Neural cell (in vitro differentiated cells): ENCODE results near the gene ATP5ME. TPM values are rescaled to one million over a fixed set of nuclear protein-coding genes. Genes with fewer than 3 reads are reported as not detected.
"Not testable (repeated sequence)": the region's sequence is repeated elsewhere in the genome, so short reads cannot be mapped to it uniquely, and the experiment has no call there.

ENCODE experiments used
- H2AFZ ChIP-seq: fragments of 200-600, 300-800 bp; sonication (generic), shearing (Covaris generic); 2 replicates; pipeline ENCODE4 v1.6.0; 2014; ENCODE audit warnings: low read depth, mild to moderate bottlenecking, antibody characterized with exemption, low read length, moderate library complexity
- H3F3A ChIP-seq: fragments of 200-600 bp; shearing (Covaris generic); 2 replicates; pipeline ENCODE4 v1.6.1; 2016; ENCODE audit warnings: mild to moderate bottlenecking, moderate library complexity, mixed read lengths, antibody characterized with exemption, low read length; ENCODE audit not compliant: insufficient read depth, poor library complexity, severe bottlenecking
- H3K27ac ChIP-seq: fragments of 200-600, 300-800 bp; sonication (generic), shearing (Covaris generic); 2 replicates; pipeline ENCODE4 v1.5.1; 2014; ENCODE audit warnings: mild to moderate bottlenecking, low read length, moderate library complexity
- H3K27me3 ChIP-seq: fragments of 300-800, 200-600 bp; sonication (generic), shearing (Covaris generic); 2 replicates; pipeline ENCODE4 v1.6.0; 2014; ENCODE audit warnings: mild to moderate bottlenecking, low read depth, low read length, moderate library complexity; ENCODE audit not compliant: insufficient read depth
- H3K36me3 ChIP-seq: fragments of 300-800, 200-600 bp; sonication (generic), shearing (Covaris generic); 2 replicates; pipeline ENCODE4 v1.5.1; 2014; ENCODE audit warnings: mild to moderate bottlenecking, antibody characterized with exemption, low read length, moderate library complexity; ENCODE audit not compliant: insufficient read depth
- H3K4me2 ChIP-seq: fragments of 300-800, 200-600 bp; sonication (generic), shearing (Covaris generic); 2 replicates; pipeline ENCODE4 v1.6.0; 2014; ENCODE audit warnings: mild to moderate bottlenecking, low read length
- H3K4me3 ChIP-seq: fragments of 300-800, 200-600 bp; sonication (generic), shearing (Covaris generic); 2 replicates; pipeline ENCODE4 v1.5.1; 2014; ENCODE audit warnings: mild to moderate bottlenecking, low read length, moderate library complexity
- H3K79me2 ChIP-seq: fragments of 200-600 bp; shearing (Covaris generic); replicated peaks from 2 replicates; pipeline ENCODE4 v1.6.0; 2014; ENCODE audit warnings: mild to moderate bottlenecking, low read length, moderate library complexity; ENCODE audit not compliant: insufficient read depth
- H3K9ac ChIP-seq: fragments of 300-800, 200-600 bp; sonication (generic), shearing (Covaris generic); 2 replicates; pipeline ENCODE4 v1.6.1; 2016; ENCODE audit warnings: mild to moderate bottlenecking, low read length, mixed read lengths
- H3K9me2 ChIP-seq: fragments of 200-600 bp; shearing (Covaris generic); 2 replicates; pipeline ENCODE4 v1.6.1; 2016; ENCODE audit warnings: mild to moderate bottlenecking, low read length, mixed read lengths; ENCODE audit not compliant: insufficient read depth
- H3K9me3 ChIP-seq: fragments of 200-600, 300-800 bp; sonication (generic), shearing (Covaris generic); 2 replicates; pipeline ENCODE4 v1.6.1; 2016; ENCODE audit warnings: mild to moderate bottlenecking, mixed run types, low read length, moderate library complexity, mixed read lengths
- H4K20me1 ChIP-seq: fragments of 200-600 bp; shearing (Covaris generic); 2 replicates; pipeline ENCODE4 v1.6.1; 2016; ENCODE audit warnings: mild to moderate bottlenecking, mixed run types; ENCODE audit not compliant: insufficient read depth
- CTCF ChIP-seq: fragments of 450-650 bp; IDR thresholded peaks from 2 replicates; pipeline ENCODE4 v1.5.1; 2014; ENCODE audit warnings: antibody characterized with exemption, mild to moderate bottlenecking, moderate library complexity; ENCODE audit not compliant: poor library complexity, severe bottlenecking
- EP300 ChIP-seq: fragments of 450-650 bp; conservative IDR thresholded peaks from 2 replicates; pipeline ENCODE4 v1.6.1; 2014; ENCODE audit warnings: antibody characterized with exemption, mild to moderate bottlenecking, moderate library complexity; ENCODE audit not compliant: poor library complexity, severe bottlenecking
- EZH2 ChIP-seq: fragments of 200-600, 300-800 bp; shearing (Covaris generic), sonication (generic); IDR thresholded peaks from 2 replicates; pipeline ENCODE4 v1.6.1; 2014; ENCODE audit warnings: antibody characterized with exemption, low read length, borderline replicate concordance, mild to moderate bottlenecking; ENCODE audit not compliant: insufficient read depth, poor library complexity, severe bottlenecking
- MXI1 ChIP-seq: fragments of 450-650 bp; conservative IDR thresholded peaks from 2 replicates; pipeline ENCODE4 v1.6.1; 2014; ENCODE audit warnings: antibody characterized with exemption, mild to moderate bottlenecking; ENCODE audit not compliant: poor library complexity, severe bottlenecking
- POLR2AphosphoS5 ChIP-seq: IDR thresholded peaks from 2 replicates; pipeline ENCODE4 v1.6.1; 2012
- RAD21 ChIP-seq: fragments of 450-650 bp; conservative IDR thresholded peaks from 2 replicates; pipeline ENCODE4 v1.6.1; 2014; ENCODE audit warnings: antibody characterized with exemption, mild to moderate bottlenecking, moderate library complexity
- REST ChIP-seq: IDR thresholded peaks from 2 replicates; pipeline ENCODE4 v1.6.1; 2012; ENCODE audit warnings: borderline replicate concordance
- SMC3 ChIP-seq: fragments of 450-650 bp; conservative IDR thresholded peaks from 2 replicates; pipeline ENCODE4 v1.6.1; 2014; ENCODE audit warnings: antibody characterized with exemption, mild to moderate bottlenecking, moderate library complexity; ENCODE audit not compliant: poor library complexity
- TAF1 ChIP-seq: IDR thresholded peaks from 2 replicates; pipeline ENCODE4 v1.6.1; 2012; ENCODE audit warnings: low read depth
- polyA plus RNA-seq: library from polyadenylated mRNA; depleted of rRNA; stranded (reverse); fragments of >200 nt; gene quantifications from 2 replicates; pipeline ENCODE4 v1.2.3, GENCODE V29; 2014

Gene ATP5ME
- polyA plus RNA-seq, 1 donor from 2014 or later = 156 TPM

GRCh38 chr4:673349-674091, 556 bp downstream of the ATP5ME start:
- H3K4me3 ChIP-seq = peak overlapping the region; percentile 98
- no peaks in the 10 kb centered on the region for H3F3A ChIP-seq
- H3K4me2 ChIP-seq = peak overlapping the region; percentile 67
- H4K20me1 ChIP-seq = no peaks in the 10 kb centered on the region
- H3K9ac ChIP-seq = peak overlapping the region; percentile 73
- TF ChIP-seq TAF1 (no peak), CTCF (no peak), POLR2AphosphoS5 (no peak), REST (no peak), SMC3 (no peak), MXI1 (no peak), RAD21 (no peak), EZH2 (no peak), EP300 (no peak)
- H3K79me2 ChIP-seq = peaks cover 11% of the 10 kb centered on the region
- H3K27me3 ChIP-seq = no peaks in the 10 kb centered on the region
- no peaks in the 10 kb centered on the region for H3K36me3 ChIP-seq
- H2AFZ ChIP-seq = peak overlapping the region; percentile 33
- peak overlapping the region; percentile 45 for H3K27ac ChIP-seq
- H3K9me2 ChIP-seq = no peaks in the 10 kb centered on the region
- no peaks in the 10 kb centered on the region for H3K9me3 ChIP-seq

GRCh38 chr4:671769-672168, 2.3 kb downstream of the ATP5ME start:
- Histone ChIP-seq H2AFZ (no peak overlapping the region), H3K9me2 (no peaks in the 10 kb centered on the region), H3K9me3 (no peaks in the 10 kb centered on the region), H3K4me2 (no peak overlapping the region), H3K9ac (no peak overlapping the region), H3K27me3 (no peaks in the 10 kb centered on the region), H3K79me2 (peaks cover 11% of the 10 kb centered on the region), H3K27ac (no peak overlapping the region), H3F3A (no peaks in the 10 kb centered on the region), H4K20me1 (no peaks in the 10 kb centered on the region), H3K4me3 (no peak overlapping the region), H3K36me3 (no peaks in the 10 kb centered on the region)
- TF ChIP-seq SMC3 (no peak), TAF1 (no peak)

GRCh38 chr4:669806-670559, 4.1 kb downstream of the ATP5ME start:
- not testable (repeated sequence) for H3K4me3 ChIP-seq, H3K4me2 ChIP-seq, H3K36me3 ChIP-seq, H4K20me1 ChIP-seq, H3F3A ChIP-seq, H3K79me2 ChIP-seq, H3K9me3 ChIP-seq, H3K9ac ChIP-seq, H3K27me3 ChIP-seq, H3K27ac ChIP-seq, H2AFZ ChIP-seq, H3K9me2 ChIP-seq

- not testable (repeated sequence) for H3K27ac ChIP-seq, H3K27me3 ChIP-seq
Observed at GRCh38 chr4:668219-668618, 5.9 kb downstream of the ATP5ME start.

More at GRCh38 chr4:668219-668618, 5.9 kb downstream of the ATP5ME start:
- H2AFZ ChIP-seq, H3K9ac ChIP-seq, H3K9me3 ChIP-seq, H3K4me3 ChIP-seq, H3K4me2 ChIP-seq, H3K79me2 ChIP-seq, H3F3A ChIP-seq, H3K36me3 ChIP-seq, H3K9me2 ChIP-seq, H4K20me1 ChIP-seq: not testable (repeated sequence)
